GM15510 (cell line): Measurements from ENCODE around the gene NIT2.
A peak's percentile ranks its signal among the peaks of the same experiment; 100 is the strongest.

Experiments used
- POLR2A ChIP-seq: IDR thresholded peaks from 3 replicates; pipeline ENCODE4 v1.6.1; 2011; ENCODE audit warnings: borderline replicate concordance; ENCODE audit not compliant: insufficient read length; ENCODE audit errors: extremely low read depth

Gene NIT2

DNA sequence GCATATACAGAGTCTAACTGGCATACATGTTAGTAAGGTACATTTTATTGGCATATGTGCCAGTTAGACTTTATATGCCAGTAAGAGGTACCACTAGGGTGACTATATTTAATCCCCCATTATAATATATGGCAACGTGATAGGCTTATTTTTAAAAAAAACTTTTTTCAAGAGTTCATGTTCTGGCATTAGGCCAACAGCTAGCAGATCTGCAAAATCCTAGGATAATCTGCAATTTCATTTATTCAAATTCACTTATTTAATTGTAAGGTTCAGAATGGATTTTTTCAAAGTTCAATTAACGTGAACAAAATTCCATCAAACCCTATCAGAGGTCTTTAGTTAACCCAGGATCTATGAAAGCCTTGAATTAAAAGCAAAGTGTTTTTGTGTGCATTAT is 31.9 kb downstream of the NIT2 start:
- no peak for TF ChIP-seq POLR2A

- TF ChIP-seq POLR2A = no peak
Measured at GRCh38 chr3:100368441-100368840, 33.9 kb downstream of the NIT2 start.

GRCh38 chr3:100370756-100371155 is 36.2 kb downstream of the NIT2 start:
- TF ChIP-seq POLR2A = no peak

GRCh38 chr3:100374521-100374920 is 40.0 kb downstream of the NIT2 start:
- TF ChIP-seq POLR2A = no peak

DNA sequence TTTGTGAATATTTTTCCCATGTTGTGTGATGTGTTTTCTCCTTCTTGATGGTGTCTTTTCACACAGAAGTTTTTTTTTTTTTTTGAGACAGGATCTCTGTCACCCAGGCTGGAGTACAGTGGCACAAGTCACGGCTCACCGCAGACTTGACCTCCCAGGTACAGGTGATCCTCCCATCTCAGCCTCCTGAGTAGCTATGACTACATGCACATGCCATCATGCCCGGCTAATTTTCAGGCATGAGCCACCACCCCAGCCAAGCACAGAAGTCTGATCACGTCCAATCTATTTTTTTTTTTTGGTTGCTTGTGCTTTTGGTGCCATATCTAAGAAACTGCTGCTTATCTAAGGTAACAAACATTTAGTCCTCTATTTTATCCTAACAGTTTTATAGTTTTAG is 41.7 kb downstream of the NIT2 start:
- no peak for TF ChIP-seq POLR2A

DNA sequence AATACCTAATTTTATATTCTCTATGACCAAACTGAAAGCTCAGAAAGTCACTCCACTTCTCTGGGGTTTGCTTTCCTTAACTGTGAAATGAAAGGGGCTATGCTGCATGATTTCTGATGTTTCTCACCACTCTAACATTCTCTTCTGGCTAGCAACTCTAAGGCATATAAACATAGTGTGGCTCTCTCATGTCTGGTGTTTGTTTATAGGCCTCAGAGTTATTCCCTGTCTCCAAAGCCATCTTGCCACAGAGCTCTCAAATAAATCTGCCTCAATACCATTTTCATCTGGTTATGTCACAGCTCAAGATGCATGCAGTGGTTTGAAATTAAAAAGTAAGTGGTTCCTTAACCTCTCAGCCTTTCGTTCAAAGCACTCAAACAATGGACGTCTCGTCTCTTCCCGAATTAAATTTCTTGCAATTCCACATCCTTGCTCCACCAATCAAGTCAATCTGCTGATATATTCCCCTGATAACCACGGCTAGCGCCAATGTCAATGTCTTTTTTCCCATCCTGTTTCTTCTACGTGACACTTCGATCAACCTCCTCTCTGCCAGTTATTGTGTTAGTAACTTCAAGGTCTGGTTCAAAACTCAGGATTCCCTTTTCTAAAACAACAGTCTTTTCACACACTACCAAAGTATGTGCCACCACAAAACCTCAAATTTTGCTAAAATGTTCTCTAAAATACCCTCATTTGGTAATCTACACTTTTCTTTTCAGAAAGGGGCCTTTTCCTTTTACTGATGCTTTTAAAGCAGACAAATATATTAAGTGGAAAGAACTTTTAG is 50.4 kb downstream of the NIT2 start:
- no peak for TF ChIP-seq POLR2A

DNA sequence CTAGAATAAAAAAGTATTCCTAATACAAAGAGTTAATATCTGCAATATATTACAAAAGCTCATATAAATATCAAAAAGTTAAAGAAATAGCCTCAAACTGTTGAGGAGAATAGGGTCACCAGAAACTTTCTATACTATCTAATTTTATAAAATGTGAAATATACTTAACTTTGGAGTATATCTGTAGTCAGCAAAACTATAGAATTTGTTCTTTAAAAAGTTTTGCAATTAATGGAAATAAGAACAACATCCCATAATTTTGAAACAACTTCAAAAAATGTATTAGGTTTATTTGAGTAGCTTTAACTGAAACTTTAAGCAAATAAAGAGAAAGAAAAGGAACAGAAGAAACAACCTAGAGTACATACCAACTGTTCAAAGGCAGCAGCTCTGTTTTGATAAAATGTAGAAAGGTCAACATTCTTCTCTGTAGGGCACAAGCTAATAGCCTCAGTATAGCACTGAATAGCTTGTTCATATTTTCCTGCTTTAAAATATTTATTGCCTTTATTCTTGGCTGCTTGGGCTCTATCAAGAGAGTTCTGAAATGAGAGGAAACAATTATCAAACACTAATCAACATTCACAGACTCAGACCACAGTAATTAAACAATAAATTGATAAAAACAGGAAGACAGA is 52.0 kb downstream of the NIT2 start:
- no peak for TF ChIP-seq POLR2A

- no peak for TF ChIP-seq POLR2A
Measured at GRCh38 chr3:100389025-100389424, 54.5 kb downstream of the NIT2 start.

- TF ChIP-seq POLR2A = no peak
Measured at GRCh38 chr3:100395679-100396431, 61.3 kb downstream of the NIT2 start.

DNA sequence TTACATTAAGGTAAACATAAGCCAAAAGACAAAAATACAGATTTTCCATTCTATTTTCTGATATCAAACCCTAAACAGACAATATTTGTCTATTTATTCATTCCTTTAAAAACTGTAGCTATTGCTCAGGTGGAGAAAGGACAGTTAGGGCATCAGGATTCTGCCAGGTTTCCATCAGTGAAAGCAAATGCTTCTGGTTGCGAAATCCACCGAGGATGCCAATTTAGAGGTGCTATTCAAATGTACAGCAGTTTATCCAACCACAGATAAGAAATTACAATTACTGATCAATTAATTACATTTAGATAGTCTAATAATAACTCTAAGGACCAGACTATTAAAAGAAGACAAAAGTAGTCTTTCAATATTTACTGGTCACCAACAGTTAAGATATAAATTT is 62.4 kb downstream of the NIT2 start:
- TF ChIP-seq POLR2A = no peak

DNA sequence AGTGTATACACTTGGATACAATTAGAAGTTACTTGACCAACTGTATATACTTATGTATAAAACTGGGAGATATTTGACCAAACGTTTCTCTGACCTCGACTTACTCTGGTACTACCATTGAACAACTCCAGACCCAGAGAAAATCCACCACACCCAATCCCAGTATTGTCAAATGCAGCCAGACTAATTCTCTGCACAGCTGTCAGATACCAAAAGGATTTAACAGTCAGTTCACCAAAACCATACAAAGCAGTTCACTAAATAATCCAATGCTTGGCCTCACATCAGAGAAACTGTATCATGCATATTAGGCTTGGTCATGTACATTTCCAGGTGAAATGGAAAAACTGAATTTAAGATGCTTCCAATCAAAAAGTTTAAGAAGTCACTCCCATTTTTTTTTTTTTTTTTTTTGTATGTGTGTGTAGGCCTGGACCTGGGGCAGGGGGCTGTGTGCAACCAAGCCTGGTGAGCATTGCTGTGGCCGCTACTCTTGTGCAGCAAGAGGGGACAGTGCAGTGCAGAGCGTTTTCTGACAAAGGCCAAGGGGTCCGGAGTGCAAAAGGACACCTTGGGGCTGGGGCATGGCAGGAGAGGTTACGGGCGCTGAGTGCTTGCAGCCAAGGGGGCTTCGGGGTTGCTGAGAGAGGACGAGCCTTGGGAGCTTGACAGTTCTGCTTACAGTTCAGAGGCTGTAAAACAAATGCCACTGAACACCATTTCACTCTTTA is 64.9 kb downstream of the NIT2 start:
- TF ChIP-seq POLR2A = no peak

DNA sequence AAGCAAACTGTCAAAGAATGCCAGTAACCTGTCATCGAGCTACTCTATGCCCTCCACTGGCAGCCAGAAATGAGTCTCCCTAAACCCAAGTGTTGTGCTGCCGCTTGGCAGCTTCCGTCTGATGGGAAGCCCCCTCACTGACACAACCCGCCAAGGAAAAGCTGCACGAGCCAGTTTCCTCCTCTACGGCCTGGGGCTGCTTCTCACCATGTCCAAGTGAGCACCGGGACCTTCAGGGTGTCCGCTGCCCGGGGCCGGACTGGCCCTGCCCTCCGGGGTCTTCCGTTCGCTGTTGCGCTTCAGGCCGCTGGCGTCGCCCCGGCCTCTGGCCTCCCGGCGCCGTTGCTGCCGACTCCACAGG is 65.8 kb downstream of the NIT2 start:
- no peak for TF ChIP-seq POLR2A

DNA sequence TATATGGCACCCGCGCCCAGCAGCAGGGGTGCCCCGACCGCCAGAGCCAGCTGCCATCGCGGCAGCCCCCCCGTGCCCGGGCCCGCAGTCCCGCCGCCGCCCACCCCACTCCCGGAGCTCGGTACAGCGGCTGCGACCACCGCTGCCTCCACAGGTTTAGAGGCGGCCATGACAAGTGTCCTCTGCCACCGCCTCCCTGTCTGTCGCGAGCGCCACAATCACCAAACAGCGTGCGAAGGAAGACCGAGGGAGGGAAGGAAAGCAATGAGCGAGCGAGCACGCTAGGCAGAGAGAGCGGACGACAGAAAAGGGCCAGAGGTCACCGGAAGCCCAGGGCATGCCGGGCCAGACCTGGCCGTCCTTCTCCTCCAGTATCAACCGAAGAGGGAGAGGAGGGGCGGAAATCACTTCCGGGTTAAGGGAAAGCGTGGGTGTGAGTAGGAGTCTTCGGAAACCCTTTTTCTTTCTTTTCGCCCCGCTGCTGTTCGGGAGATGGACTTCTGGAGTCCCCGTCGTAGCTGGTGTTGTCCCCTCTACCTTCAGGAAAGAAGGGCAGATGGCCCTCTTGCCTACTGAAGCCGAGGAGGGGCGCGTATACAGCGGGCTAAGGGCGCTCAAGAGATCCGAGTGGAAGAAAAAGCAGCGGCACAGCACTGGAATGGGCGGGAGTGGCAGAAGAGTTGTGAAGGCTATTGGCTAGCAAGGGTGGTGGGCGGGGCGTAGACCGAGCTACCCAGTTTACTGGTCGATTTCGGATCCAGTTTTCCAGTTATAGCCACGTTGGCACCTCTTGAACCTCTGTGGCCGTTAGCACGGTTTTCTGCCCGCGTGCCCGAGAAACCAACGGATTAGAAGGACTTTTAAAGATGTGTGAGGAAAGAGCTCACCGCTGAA is 66.5 kb downstream of the NIT2 start, which contains the start of the genes LNP1 and TOMM70:
LNP1 (plus strand) TSS at position 760 of the 894 bp plus-strand sequence. CDS start 28,191 bp downstream, outside the sequence.
TOMM70 (minus strand) TSS at position 310 of the 894 bp plus-strand sequence; CDS start at position 170, 140 bp downstream.
- peak; percentile 85 for TF ChIP-seq POLR2A

DNA sequence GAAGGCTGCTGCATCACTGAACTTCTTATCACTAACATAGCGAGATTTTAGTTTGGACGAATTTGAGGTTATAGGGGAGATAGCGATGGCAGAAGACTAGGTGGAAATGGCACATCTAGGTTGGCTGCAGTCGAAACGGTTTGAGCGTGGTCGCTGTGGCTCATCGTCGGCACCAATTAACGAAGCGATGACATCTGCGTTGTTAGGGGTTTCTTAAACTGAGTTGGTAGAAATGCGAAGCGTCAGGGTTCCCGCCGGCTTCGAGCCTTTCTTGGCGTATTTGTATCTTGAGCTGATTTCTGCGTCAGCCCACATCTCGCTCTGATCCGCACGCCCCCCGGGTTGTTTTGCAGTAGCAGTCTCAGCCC is 67.1 kb downstream of the NIT2 start:
- no peak for TF ChIP-seq POLR2A
